ENCODE data around the gene BICDL2. TPM values are rescaled to one million over a fixed set of nuclear protein-coding genes. Genes with fewer than 3 reads are reported as not detected.

The BICDL2 gene
- polyA plus RNA-seq, 1 donor from 2014 or later = 0.37 TPM

DNA sequence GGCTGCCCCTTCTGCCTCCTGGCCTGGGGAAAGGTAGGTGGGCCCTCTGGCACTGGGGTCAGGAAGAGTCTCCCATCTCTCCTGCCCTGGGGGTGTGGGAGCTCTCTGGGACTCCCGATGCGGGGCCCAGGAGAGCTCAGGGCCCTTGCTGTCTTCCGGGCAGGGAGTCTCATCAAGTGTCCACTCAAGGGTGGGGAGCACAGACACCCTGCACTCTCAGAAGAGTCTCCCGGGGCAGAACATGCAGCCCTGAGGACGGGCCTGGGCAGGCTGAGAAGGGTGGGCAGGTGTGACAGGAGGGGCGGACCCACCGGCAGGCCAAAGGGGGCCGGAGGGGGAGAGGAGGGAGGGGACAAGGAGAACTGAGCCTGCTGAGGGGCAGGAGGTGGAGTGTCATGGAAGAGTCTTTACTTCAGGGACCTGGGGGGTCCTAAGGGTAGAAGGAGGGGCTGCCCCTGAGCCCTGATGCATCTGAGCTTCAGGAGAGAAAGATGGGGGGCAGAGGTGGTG is 48.1 kb downstream of the BICDL2 start:
- no peaks in the 10 kb centered on the region for H3K27me3 ChIP-seq (ENCODE audit: insufficient read depth, low read depth, low read length)
- H2AFZ ChIP-seq (ENCODE audit: low read depth, low read length) = no peak overlapping the region
- TF ChIP-seq POLR2AphosphoS5 (IDR thresholded peaks at IDR 0.05) (no peak), EP300 (conservative IDR thresholded peaks at IDR 0.05; ENCODE audit: poor library complexity, severe bottlenecking) (no peak), SMC3 (conservative IDR thresholded peaks at IDR 0.05; ENCODE audit: poor library complexity) (no peak), TAF1 (IDR thresholded peaks at IDR 0.05; ENCODE audit: low read depth) (no peak), MXI1 (conservative IDR thresholded peaks at IDR 0.05; ENCODE audit: poor library complexity, severe bottlenecking) (no peak), EZH2 (IDR thresholded peaks at IDR 0.05; ENCODE audit: borderline replicate concordance, insufficient read depth, low read length, poor library complexity, severe bottlenecking) (no peak), REST (IDR thresholded peaks at IDR 0.05; ENCODE audit: borderline replicate concordance) (no peak), RAD21 (conservative IDR thresholded peaks at IDR 0.05) (no peak)
- TF ChIP-seq, protein P1, sequence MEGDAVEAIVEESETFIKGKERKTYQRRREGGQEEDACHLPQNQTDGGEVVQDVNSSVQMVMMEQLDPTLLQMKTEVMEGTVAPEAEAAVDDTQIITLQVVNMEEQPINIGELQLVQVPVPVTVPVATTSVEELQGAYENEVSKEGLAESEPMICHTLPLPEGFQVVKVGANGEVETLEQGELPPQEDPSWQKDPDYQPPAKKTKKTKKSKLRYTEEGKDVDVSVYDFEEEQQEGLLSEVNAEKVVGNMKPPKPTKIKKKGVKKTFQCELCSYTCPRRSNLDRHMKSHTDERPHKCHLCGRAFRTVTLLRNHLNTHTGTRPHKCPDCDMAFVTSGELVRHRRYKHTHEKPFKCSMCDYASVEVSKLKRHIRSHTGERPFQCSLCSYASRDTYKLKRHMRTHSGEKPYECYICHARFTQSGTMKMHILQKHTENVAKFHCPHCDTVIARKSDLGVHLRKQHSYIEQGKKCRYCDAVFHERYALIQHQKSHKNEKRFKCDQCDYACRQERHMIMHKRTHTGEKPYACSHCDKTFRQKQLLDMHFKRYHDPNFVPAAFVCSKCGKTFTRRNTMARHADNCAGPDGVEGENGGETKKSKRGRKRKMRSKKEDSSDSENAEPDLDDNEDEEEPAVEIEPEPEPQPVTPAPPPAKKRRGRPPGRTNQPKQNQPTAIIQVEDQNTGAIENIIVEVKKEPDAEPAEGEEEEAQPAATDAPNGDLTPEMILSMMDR (IDR thresholded peaks at IDR 0.05; ENCODE audit: poor library complexity, severe bottlenecking) = no peak
- no peaks in the 10 kb centered on the region for H3K36me3 ChIP-seq (ENCODE audit: insufficient read depth, low read length)
- H3K27ac ChIP-seq (ENCODE audit: low read length) = no peak overlapping the region
- no peaks in the 10 kb centered on the region for H3F3A ChIP-seq (ENCODE audit: insufficient read depth, low read length, poor library complexity, severe bottlenecking)
- no peaks in the 10 kb centered on the region for H3K79me2 ChIP-seq (replicated peaks; ENCODE audit: insufficient read depth, low read length)
- no peaks in the 10 kb centered on the region for H4K20me1 ChIP-seq (ENCODE audit: insufficient read depth)
- H3K9me2 ChIP-seq (ENCODE audit: insufficient read depth, low read length) = no peaks in the 10 kb centered on the region
- no peak overlapping the region for H3K4me2 ChIP-seq (ENCODE audit: low read length)
- no peak overlapping the region for H3K9ac ChIP-seq (ENCODE audit: low read length)
- no peak overlapping the region for H3K4me3 ChIP-seq (ENCODE audit: low read length)
- H3K9me3 ChIP-seq (ENCODE audit: low read length) = no peaks in the 10 kb centered on the region

DNA sequence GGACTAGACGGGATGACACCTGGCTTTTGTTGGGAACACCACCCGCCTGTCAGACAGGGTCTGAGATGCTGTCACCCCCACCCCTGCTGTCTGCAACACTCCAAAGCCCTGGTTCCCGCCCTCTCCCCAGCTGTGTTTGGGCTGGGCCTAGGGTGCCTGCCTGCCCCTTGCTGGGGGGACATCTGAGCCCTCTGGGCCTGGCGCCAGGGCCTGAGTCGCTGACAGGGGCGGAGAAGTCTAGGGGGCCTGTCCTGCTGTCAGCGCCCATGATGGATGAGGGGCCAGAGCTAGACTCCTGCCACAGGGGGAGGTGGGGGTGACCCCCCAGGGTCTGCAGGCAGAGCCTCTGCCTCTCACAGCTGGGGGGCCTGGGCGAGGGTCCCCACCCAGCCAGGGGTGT is 48.9 kb downstream of the BICDL2 start:
- Histone ChIP-seq H2AFZ (ENCODE audit: low read depth, low read length) (no peak overlapping the region), H3K4me3 (ENCODE audit: low read length) (no peak overlapping the region), H3K27ac (ENCODE audit: low read length) (no peak overlapping the region), H3K9me3 (ENCODE audit: low read length) (no peaks in the 10 kb centered on the region), H3K9ac (ENCODE audit: low read length) (no peak overlapping the region), H3K4me2 (ENCODE audit: low read length) (no peak overlapping the region), H3K79me2 (replicated peaks; ENCODE audit: insufficient read depth, low read length) (no peaks in the 10 kb centered on the region), H4K20me1 (ENCODE audit: insufficient read depth) (no peaks in the 10 kb centered on the region), H3K27me3 (ENCODE audit: insufficient read depth, low read depth, low read length) (no peaks in the 10 kb centered on the region), H3F3A (ENCODE audit: insufficient read depth, low read length, poor library complexity, severe bottlenecking) (no peaks in the 10 kb centered on the region), H3K36me3 (ENCODE audit: insufficient read depth, low read length) (no peaks in the 10 kb centered on the region), H3K9me2 (ENCODE audit: insufficient read depth, low read length) (no peaks in the 10 kb centered on the region)
- no peak for TF ChIP-seq REST (IDR thresholded peaks at IDR 0.05; ENCODE audit: borderline replicate concordance)
